A673 (cell line): ENCODE measurements around the gene PGLYRP2.

Source experiments
- CTCF ChIP-seq: fragments of 300-800, 200-600 bp; sonication (generic); conservative IDR thresholded peaks from 2 replicates; pipeline ENCODE4 v1.5.1; 2017; ENCODE audit warnings: low read depth, mild to moderate bottlenecking, antibody characterized with exemption, low read length, moderate library complexity, mixed read lengths
- EZH2 ChIP-seq: fragments of 200-600 bp; sonication (generic); IDR thresholded peaks from 2 replicates; pipeline ENCODE4 v1.6.1; 2017; ENCODE audit warnings: borderline replicate concordance, low read depth, mild to moderate bottlenecking, mixed read lengths, antibody characterized with exemption, low read length; ENCODE audit not compliant: poor library complexity, severe bottlenecking

DNA sequence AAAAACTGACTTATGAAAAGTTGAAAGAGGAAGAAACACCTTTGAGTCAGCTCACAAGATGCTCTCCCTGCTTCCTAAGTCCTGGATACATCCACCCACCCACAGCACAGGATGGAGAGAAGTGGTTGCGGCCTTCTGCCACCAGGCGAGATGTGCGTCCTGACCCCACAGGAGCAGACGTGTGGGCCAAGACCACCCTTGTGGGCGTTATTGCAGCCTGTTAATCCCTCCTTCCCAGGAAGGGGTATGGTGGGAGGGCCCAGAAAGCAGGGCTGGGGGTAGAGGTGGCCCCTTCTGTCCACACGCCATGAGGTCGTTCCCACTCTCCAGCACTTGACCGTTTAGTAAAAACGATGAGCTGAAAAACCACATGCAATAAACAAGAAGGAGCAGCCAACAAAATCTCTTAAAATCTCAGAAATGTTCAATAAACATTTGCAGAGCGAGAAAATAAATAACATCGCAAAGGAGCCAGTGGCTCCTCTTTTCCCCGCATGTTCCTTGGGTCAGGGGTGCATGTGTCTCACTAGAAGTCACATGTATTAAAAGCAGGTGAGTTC is 58.1 kb downstream of the PGLYRP2 start:
- TF ChIP-seq EZH2: no peak
- TF ChIP-seq CTCF: no peak
